ENCODE results near the gene AOAH. TPM values are rescaled to one million over a fixed set of nuclear protein-coding genes. Genes with fewer than 3 reads are reported as not detected.

The AOAH gene
- total RNA-seq, 1 donor from 2014 or later: 5.5 TPM

DNA sequence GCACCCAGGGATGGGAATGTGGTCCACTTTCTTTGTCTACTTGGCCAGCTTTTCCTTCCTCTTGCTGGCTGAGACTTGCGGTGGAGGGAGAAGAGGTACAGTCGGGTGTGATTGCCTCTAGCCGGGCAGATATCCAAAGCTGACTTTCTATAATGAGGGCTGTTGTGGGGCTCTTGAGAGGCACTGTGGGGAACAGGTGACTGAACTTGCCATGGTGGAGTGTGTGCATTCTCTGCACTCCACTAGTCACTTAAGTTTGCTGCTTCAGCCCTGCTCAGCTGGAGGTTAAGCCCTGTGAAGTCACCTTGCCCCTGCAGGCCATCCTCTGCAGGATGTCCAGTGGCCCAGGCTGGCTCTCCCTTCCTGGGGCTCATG lies 116.6 kb downstream of the AOAH start:
- Histone ChIP-seq H3K9me3 (ENCODE audit: low read depth) (no peaks in the 10 kb centered on the region), H3K27ac (no peak overlapping the region), H3K36me3 (no peaks in the 10 kb centered on the region), H3K9ac (no peak overlapping the region), H3F3A (ENCODE audit: low read depth) (peaks cover 8% of the 10 kb centered on the region), H3K27me3 (no peaks in the 10 kb centered on the region), H3K4me2 (peak overlapping the region; percentile 60), H3K4me3 (no peak overlapping the region), H3K4me1 (peaks cover 37% of the 10 kb centered on the region), H3K79me2 (ENCODE audit: low read depth) (no peaks in the 10 kb centered on the region), H4K20me1 (ENCODE audit: low read depth) (no peaks in the 10 kb centered on the region), H2AFZ (replicated peaks) (peak overlapping the region; percentile 26)
- H3K4me1 Mint-ChIP-seq: peaks cover 38% of the 10 kb centered on the region
- H3K27me3 Mint-ChIP-seq (ENCODE audit: insufficient read depth, low read depth): peaks cover 4% of the 10 kb centered on the region
- no peak overlapping the region for H3K4me3 Mint-ChIP-seq
- peak overlapping the region; percentile 67 for H3K27ac Mint-ChIP-seq
- TF ChIP-seq EZH2phosphoT487 (IDR thresholded peaks at IDR 0.05): no peak
- TF ChIP-seq, protein P1, sequence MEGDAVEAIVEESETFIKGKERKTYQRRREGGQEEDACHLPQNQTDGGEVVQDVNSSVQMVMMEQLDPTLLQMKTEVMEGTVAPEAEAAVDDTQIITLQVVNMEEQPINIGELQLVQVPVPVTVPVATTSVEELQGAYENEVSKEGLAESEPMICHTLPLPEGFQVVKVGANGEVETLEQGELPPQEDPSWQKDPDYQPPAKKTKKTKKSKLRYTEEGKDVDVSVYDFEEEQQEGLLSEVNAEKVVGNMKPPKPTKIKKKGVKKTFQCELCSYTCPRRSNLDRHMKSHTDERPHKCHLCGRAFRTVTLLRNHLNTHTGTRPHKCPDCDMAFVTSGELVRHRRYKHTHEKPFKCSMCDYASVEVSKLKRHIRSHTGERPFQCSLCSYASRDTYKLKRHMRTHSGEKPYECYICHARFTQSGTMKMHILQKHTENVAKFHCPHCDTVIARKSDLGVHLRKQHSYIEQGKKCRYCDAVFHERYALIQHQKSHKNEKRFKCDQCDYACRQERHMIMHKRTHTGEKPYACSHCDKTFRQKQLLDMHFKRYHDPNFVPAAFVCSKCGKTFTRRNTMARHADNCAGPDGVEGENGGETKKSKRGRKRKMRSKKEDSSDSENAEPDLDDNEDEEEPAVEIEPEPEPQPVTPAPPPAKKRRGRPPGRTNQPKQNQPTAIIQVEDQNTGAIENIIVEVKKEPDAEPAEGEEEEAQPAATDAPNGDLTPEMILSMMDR (IDR thresholded peaks at IDR 0.05): no peak
- TF ChIP-seq EZH2 (IDR thresholded peaks at IDR 0.05): no peak
- peaks cover 5% of the 10 kb centered on the region for H3K9me3 Mint-ChIP-seq
- no peaks in the 10 kb centered on the region for H3K36me3 Mint-ChIP-seq
- DNase-seq (ENCODE audit: low spot score): no peak

DNA sequence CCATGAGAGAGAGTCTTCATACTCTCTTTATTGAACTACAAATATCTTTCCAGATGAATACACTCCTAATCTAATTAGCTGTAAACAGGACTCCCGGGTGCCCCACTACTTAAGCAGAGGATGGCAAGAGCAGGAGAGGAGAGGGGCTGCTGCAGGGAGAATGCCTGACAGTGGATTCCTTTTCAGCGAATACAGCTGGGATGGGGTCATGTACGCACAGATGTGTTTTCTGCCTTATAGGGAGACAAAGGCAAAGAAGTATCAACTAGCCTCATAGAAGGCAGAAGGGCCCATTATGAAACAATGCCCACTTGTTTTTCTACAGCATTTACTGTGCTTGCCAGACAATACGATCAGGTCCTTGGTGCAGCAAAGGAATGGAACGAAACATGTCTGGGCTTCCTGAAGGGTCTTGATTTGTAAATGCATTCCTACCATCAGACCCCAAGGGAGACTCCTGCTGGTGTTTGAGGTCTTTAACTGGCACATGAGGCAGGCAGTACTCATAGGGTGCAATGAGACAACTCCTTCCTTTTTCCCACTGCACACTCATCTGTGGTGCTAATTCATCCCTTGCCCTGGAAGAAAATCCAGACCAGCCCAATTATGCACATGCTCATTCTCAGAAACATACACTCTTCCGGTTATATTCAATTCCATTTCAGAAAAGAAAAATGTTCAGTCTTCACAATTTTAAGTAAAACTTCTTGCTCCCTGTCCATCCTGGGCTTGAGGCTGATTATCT lies 117.1 kb downstream of the AOAH start:
- no peaks in the 10 kb centered on the region for H4K20me1 ChIP-seq (ENCODE audit: low read depth)
- Mint-ChIP-seq H3K27ac (peak overlapping the region; percentile 67), H3K9me3 (peaks cover 5% of the 10 kb centered on the region), H3K36me3 (no peaks in the 10 kb centered on the region), H3K4me1 (peaks cover 38% of the 10 kb centered on the region), H3K27me3 (ENCODE audit: insufficient read depth, low read depth) (peaks cover 4% of the 10 kb centered on the region), H3K4me3 (peak overlapping the region; percentile 22)
- H3K27me3 ChIP-seq: no peaks in the 10 kb centered on the region
- TF ChIP-seq EZH2phosphoT487 (IDR thresholded peaks at IDR 0.05) (no peak), EZH2 (IDR thresholded peaks at IDR 0.05) (no peak)
- TF ChIP-seq, protein P1 (IDR thresholded peaks at IDR 0.05): no peak
- H3K4me2 ChIP-seq: peak overlapping the region; percentile 60
- H3K36me3 ChIP-seq: no peaks in the 10 kb centered on the region
- H3K79me2 ChIP-seq (ENCODE audit: low read depth): no peaks in the 10 kb centered on the region
- no peaks in the 10 kb centered on the region for H3K9me3 ChIP-seq (ENCODE audit: low read depth)
- H2AFZ ChIP-seq (replicated peaks): peak overlapping the region; percentile 26
- H3F3A ChIP-seq (ENCODE audit: low read depth): peaks cover 8% of the 10 kb centered on the region
- H3K4me1 ChIP-seq: peaks cover 35% of the 10 kb centered on the region
- H3K27ac ChIP-seq: no peak overlapping the region
- no peak overlapping the region for H3K4me3 ChIP-seq
- DNase-seq (ENCODE audit: low spot score): peak; percentile 39
- no peak overlapping the region for H3K9ac ChIP-seq

GRCh38 chr7:36606153-36606975 lies 117.9 kb downstream of the AOAH start:
- peak overlapping the region; percentile 2 for H3K27ac ChIP-seq

More at GRCh38 chr7:36606153-36606975, 117.9 kb downstream of the AOAH start:
- Mint-ChIP-seq H3K27ac (peak overlapping the region; percentile 11), H3K27me3 (ENCODE audit: insufficient read depth, low read depth) (peaks cover 4% of the 10 kb centered on the region), H3K9me3 (peaks cover 5% of the 10 kb centered on the region), H3K4me3 (peak overlapping the region; percentile 22), H3K36me3 (no peaks in the 10 kb centered on the region), H3K4me1 (peaks cover 42% of the 10 kb centered on the region)
- Histone ChIP-seq H3K9ac (no peak overlapping the region), H4K20me1 (ENCODE audit: low read depth) (no peaks in the 10 kb centered on the region), H2AFZ (replicated peaks) (peak overlapping the region; percentile 15), H3K4me1 (peaks cover 32% of the 10 kb centered on the region), H3K9me3 (ENCODE audit: low read depth) (no peaks in the 10 kb centered on the region), H3K4me3 (no peak overlapping the region), H3F3A (ENCODE audit: low read depth) (peaks cover 8% of the 10 kb centered on the region), H3K36me3 (no peaks in the 10 kb centered on the region), H3K4me2 (peak overlapping the region; percentile 60), H3K27me3 (no peaks in the 10 kb centered on the region), H3K79me2 (ENCODE audit: low read depth) (no peaks in the 10 kb centered on the region)
- no peak for TF ChIP-seq EZH2 (IDR thresholded peaks at IDR 0.05)
- TF ChIP-seq, protein P1 (IDR thresholded peaks at IDR 0.05): no peak
- no peak for TF ChIP-seq EZH2phosphoT487 (IDR thresholded peaks at IDR 0.05)
- no peak for DNase-seq (ENCODE audit: low spot score)

All from neural progenitor cell (in vitro differentiated cells).